LNCAP (cell line): ENCODE data around the gene IGF1.

Experiments
- CTCF ChIP-seq: fragments of 450-650 bp; IDR thresholded peaks from 2 replicates; pipeline ENCODE4 v1.5.1; 2017; ENCODE audit warnings: mild to moderate bottlenecking

Gene IGF1

GRCh38 chr12:102507301-102507700 is 26.9 kb upstream of the IGF1 start:
- TF ChIP-seq CTCF: no peak

- TF ChIP-seq CTCF: no peak
These were observed 24.5 kb upstream of the IGF1 start for GRCh38 chr12:102504871-102505270.

- no peak for TF ChIP-seq CTCF
These were observed 23.9 kb upstream of the IGF1 start for GRCh38 chr12:102504280-102504679.

GRCh38 chr12:102503831-102504230 is 23.5 kb upstream of the IGF1 start:
- no peak for TF ChIP-seq CTCF

GRCh38 chr12:102503056-102503681 is 22.8 kb upstream of the IGF1 start:
- TF ChIP-seq CTCF: no peak

GRCh38 chr12:102501773-102502172 is 21.4 kb upstream of the IGF1 start:
- no peak for TF ChIP-seq CTCF

- TF ChIP-seq CTCF: no peak
These were observed 18.1 kb upstream of the IGF1 start for GRCh38 chr12:102498471-102498870.

- no peak for TF ChIP-seq CTCF
These were observed 17.4 kb upstream of the IGF1 start for GRCh38 chr12:102497743-102498142.
